ENCODE results near the gene SERPING1.

Gene SERPING1

DNA sequence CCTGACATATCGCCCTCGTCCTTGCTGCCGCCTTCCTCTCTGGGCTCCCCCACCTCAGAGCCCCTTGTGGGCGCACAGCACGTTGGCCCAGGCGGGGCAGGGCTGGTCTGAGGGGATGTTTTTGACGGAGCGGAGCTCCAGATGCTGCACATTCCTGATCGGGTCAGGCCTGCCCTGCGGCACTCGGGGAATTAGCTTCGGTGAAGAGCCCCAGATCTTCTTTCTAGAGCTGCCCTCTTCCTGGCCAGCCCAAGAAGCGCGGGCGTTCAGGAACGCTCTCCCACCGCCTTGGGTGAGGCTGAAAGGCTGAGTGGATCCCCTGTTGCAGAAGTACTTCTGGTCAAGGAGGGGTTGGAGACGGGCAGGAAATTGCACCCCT is 40.1 kb downstream of the SERPING1 start:
- TF ChIP-seq EZH2 (IDR thresholded peaks at IDR 0.05; ENCODE audit: borderline replicate concordance, low read length): no peak
- TF ChIP-seq, protein P1, sequence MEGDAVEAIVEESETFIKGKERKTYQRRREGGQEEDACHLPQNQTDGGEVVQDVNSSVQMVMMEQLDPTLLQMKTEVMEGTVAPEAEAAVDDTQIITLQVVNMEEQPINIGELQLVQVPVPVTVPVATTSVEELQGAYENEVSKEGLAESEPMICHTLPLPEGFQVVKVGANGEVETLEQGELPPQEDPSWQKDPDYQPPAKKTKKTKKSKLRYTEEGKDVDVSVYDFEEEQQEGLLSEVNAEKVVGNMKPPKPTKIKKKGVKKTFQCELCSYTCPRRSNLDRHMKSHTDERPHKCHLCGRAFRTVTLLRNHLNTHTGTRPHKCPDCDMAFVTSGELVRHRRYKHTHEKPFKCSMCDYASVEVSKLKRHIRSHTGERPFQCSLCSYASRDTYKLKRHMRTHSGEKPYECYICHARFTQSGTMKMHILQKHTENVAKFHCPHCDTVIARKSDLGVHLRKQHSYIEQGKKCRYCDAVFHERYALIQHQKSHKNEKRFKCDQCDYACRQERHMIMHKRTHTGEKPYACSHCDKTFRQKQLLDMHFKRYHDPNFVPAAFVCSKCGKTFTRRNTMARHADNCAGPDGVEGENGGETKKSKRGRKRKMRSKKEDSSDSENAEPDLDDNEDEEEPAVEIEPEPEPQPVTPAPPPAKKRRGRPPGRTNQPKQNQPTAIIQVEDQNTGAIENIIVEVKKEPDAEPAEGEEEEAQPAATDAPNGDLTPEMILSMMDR (IDR thresholded peaks at IDR 0.05; ENCODE audit: low read length): no peak

DNA sequence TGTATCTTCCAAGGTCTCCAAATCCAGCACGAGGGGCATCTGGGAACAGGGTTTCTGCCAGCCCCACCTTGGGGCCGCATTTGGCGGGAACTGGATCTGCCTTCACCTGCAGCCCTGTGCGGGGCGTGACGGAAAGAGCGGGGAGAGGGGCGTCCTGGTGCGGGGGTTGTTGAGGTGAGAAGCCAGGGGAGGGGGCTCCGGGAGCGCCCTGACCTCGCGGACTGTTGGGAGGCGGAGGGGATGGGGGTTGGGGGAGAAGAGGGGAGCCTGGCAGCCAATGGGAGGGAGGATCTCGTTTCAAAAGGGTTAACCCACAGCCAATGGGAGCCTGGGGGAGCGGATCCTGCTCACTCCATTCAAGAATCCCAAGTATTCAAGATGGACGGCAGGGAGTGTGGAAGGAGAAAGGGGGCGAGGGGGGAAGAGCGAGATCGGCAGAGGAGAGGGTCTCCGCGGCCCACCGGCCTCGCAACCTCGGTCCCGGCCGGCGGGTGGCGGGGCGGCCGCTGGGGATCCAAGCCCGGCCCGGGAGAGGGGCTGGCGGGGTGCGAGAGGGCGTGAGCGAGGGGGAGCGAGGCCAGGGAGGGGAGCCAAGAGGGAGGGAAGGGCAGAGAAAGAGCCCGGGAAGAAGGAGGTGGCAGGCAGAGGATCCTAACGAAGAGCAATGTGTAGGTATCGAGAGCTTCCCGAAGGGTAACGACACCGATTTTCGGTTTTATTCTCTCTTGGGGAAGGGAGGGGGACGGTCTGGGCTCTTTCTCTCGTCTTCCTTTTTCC is 40.7 kb downstream of the SERPING1 start:
- no peak overlapping the region for H3K4me2 ChIP-seq (ENCODE audit: low read length)
- no peak overlapping the region for H2AFZ ChIP-seq (ENCODE audit: low read length)

More for the DNA sequence above, 40.1 kb downstream of the SERPING1 start:
- Histone ChIP-seq H4K20me1 (ENCODE audit: insufficient read depth, low read length) (no peaks in the 10 kb centered on the region), H3K36me3 (ENCODE audit: insufficient read depth, low read length) (no peaks in the 10 kb centered on the region), H3K27me3 (ENCODE audit: insufficient read depth, low read length) (0 out of 2 replicates have a peak, but pooled peaks cover 5% of the 10 kb centered on the region), H3K4me1 (ENCODE audit: insufficient read depth, low read length, severe bottlenecking) (no peaks in the 10 kb centered on the region), H3K4me2 (ENCODE audit: low read length) (no peak overlapping the region), H3F3A (ENCODE audit: insufficient read depth, low read length) (no peaks in the 10 kb centered on the region), H3K27ac (ENCODE audit: low read depth, low read length, poor library complexity, severe bottlenecking) (no peak overlapping the region), H3K4me3 (ENCODE audit: low read depth, low read length, poor library complexity, severe bottlenecking) (no peak overlapping the region), H3K9me2 (ENCODE audit: low read depth, low read length) (no peaks in the 10 kb centered on the region), H2AFZ (ENCODE audit: low read length) (no peak overlapping the region), H3K79me2 (ENCODE audit: insufficient read depth, low read length) (no peaks in the 10 kb centered on the region), H3K9ac (ENCODE audit: low read length) (no peak overlapping the region), H3K9me3 (ENCODE audit: low read length) (no peaks in the 10 kb centered on the region)

DNA sequence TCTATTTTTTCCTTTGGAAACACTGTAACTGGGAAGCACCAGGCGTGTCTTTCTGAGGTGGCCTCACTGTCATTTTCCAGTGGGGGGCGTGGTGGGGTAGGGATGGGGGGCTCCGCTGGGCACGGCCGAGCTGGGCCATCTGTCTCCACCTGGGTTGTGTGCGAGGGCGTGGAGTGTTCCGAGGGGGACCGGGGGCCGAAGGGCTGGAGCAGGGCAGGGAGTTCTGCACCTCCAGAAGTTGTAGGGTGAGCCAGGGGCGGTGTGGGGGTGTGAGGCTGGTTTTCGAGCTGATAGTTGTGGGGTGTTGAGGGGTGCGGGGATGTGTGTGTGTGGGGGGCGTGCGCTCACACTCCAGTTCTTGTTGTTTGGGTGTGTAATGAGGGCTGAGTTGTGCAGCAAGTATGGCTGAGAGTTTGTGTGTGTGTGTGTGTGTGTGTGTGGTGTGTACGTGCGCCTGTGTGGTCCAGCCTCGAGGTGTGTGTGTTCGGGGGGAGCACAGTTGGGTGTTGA is 41.4 kb downstream of the SERPING1 start:
- Histone ChIP-seq H3K4me3 (ENCODE audit: low read depth, low read length, poor library complexity, severe bottlenecking) (no peak overlapping the region), H3K9me2 (ENCODE audit: low read depth, low read length) (no peaks in the 10 kb centered on the region), H2AFZ (ENCODE audit: low read length) (no peak overlapping the region), H3K9ac (ENCODE audit: low read length) (no peak overlapping the region), H3K36me3 (ENCODE audit: insufficient read depth, low read length) (no peaks in the 10 kb centered on the region), H3F3A (ENCODE audit: insufficient read depth, low read length) (no peaks in the 10 kb centered on the region), H3K9me3 (ENCODE audit: low read length) (no peaks in the 10 kb centered on the region), H4K20me1 (ENCODE audit: insufficient read depth, low read length) (no peaks in the 10 kb centered on the region), H3K27ac (ENCODE audit: low read depth, low read length, poor library complexity, severe bottlenecking) (no peak overlapping the region), H3K4me1 (ENCODE audit: insufficient read depth, low read length, severe bottlenecking) (no peaks in the 10 kb centered on the region), H3K4me2 (ENCODE audit: low read length) (no peak overlapping the region), H3K27me3 (ENCODE audit: insufficient read depth, low read length) (peaks cover 5% of the 10 kb centered on the region; the same call in 1 of the 2 replicates), H3K79me2 (ENCODE audit: insufficient read depth, low read length) (no peaks in the 10 kb centered on the region)
- no peak for TF ChIP-seq EZH2 (IDR thresholded peaks at IDR 0.05; ENCODE audit: borderline replicate concordance, low read length)
- TF ChIP-seq, protein P1 (IDR thresholded peaks at IDR 0.05; ENCODE audit: low read length): no peak

More for the DNA sequence above, 40.7 kb downstream of the SERPING1 start:
- H3K36me3 ChIP-seq (ENCODE audit: insufficient read depth, low read length): no peaks in the 10 kb centered on the region
- no peaks in the 10 kb centered on the region for H4K20me1 ChIP-seq (ENCODE audit: insufficient read depth, low read length)
- TF ChIP-seq, protein P1 (IDR thresholded peaks at IDR 0.05; ENCODE audit: low read length): no peak
- TF ChIP-seq EZH2 (IDR thresholded peaks at IDR 0.05; ENCODE audit: borderline replicate concordance, low read length): no peak
- H3K4me3 ChIP-seq (ENCODE audit: low read depth, low read length, poor library complexity, severe bottlenecking): no peak overlapping the region
- no peak overlapping the region for H3K9ac ChIP-seq (ENCODE audit: low read length)
- H3K27ac ChIP-seq (ENCODE audit: low read depth, low read length, poor library complexity, severe bottlenecking): no peak overlapping the region
- H3K4me1 ChIP-seq (ENCODE audit: insufficient read depth, low read length, severe bottlenecking): no peaks in the 10 kb centered on the region
- no peaks in the 10 kb centered on the region for H3K9me3 ChIP-seq (ENCODE audit: low read length)
- 0 out of 2 replicates have a peak, but pooled peaks cover 5% of the 10 kb centered on the region for H3K27me3 ChIP-seq (ENCODE audit: insufficient read depth, low read length)
- H3F3A ChIP-seq (ENCODE audit: insufficient read depth, low read length): no peaks in the 10 kb centered on the region
- H3K79me2 ChIP-seq (ENCODE audit: insufficient read depth, low read length): no peaks in the 10 kb centered on the region
- no peaks in the 10 kb centered on the region for H3K9me2 ChIP-seq (ENCODE audit: low read depth, low read length)

Measured in OCI-LY1 (cell line).